Fibroblast of skin of left biceps (primary cell): ENCODE data around the gene ATXN1L.
"Not testable (repeated sequence)": the region's sequence is repeated elsewhere in the genome, so short reads cannot be mapped to it uniquely, and the experiment has no call there.

Source experiments
- DNase-seq, 2 experiments: peaks; one replicate each; pipeline ENCODE4 v3.0.0-alpha.2; 2013; ENCODE audit warnings: low read depth in 2 of 2

Gene ATXN1L

GRCh38 chr16:71894229-71894920 lies 48.6 kb downstream of the ATXN1L start:
- no peak for DNase-seq

GRCh38 chr16:71894921-71895678 lies 49.3 kb downstream of the ATXN1L start, which contains the start of gene IST1:
Gene IST1, plus strand, starts transcription at chr16:71895531. Its CDS starts 20,110 bp downstream, at chr16:71915641.
- peak; percentile 97 for DNase-seq

DNA sequence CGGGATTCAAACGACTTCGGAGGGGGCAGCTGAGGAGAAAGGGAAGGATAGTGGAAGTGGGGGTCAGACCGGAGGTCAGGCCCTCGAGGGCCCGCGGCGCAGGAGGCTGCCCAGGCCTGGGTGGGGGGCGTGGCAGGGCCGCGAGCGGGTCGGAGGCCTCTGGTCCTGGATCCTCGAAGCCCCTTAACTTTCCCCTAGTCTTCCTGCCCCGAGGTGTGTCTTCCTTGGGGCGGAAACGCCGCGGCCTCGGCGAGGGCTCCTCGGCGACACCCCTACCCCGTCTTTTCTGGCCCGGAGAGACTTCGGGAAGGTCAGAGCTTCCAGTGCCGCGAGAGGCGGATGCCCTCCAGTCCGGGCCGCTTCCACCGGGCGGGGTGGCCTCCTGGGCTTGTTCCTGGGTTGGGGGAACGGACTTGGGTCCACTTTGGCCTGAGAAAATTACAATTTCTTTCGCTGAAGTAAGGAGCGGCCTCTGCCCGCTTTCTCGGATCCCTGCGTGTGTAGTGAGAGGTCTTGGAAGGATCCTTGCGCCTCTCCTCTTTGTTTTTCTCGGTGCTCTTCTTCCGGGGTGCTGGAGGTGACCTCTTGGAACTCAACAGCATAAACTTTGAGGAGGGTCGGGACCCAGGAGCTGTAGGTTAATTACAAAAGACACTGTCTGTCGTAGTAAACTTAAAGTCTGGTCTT lies 50.0 kb downstream of the ATXN1L start:
- DNase-seq, result no peak

- no peak for DNase-seq
Measured at GRCh38 chr16:71896764-71897368, 51.1 kb downstream of the ATXN1L start.

- DNase-seq, result no peak
Measured at GRCh38 chr16:71899171-71899570, 53.4 kb downstream of the ATXN1L start.

DNA sequence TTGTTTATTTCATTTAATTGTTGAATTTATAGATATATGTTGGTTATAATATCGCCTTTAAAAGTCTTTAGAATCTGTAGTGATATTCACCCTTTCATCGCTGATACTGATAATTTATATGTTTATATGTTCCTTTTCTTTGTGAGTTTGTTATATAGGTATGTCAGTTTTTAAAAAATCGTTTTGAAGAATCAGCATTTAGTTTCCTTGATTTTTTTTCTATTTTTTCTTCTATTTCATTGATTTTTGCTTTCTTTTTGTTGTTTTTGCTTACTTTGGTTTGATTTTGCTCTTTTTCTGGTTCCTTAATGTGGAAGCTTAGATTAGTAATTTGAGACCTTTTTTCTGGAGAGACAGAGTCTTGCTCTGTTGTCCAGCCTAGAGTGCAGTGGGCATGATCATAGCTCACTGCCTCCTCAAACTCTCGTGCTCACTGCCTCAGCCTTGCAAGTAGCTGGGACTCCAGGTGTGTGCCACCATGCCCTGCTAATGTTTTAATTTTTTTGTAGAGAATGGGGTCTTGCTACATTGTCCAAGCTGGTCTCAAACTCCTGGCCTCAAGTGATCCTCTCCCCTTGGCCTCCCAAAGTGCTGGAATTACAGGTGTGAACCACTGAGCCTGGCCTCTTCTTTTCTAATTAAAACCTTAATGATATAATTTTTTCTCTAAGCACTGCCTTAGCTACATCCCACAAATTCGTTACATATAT lies 57.0 kb downstream of the ATXN1L start:
- no peak for DNase-seq

GRCh38 chr16:71903608-71904007 lies 57.8 kb downstream of the ATXN1L start:
- DNase-seq, result no peak

DNA sequence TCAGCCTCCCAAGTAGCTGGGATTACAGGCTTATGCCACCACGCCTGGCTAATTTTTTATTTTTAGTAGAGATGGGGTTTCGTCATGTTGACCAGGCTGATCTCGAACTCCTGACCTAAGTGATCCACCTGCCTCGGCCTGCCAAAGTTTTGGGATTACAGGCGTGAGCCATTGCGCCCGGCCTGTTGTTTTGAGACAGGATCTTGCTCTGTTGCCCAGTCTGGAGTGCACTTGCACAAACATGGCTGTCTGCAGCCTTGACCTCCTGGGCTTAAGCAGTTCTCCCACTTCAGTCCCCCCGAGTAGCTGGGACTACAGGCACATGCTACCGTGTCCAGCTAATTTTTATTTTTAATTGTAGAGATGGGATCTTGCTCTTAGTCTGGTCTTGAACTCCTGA lies 58.5 kb downstream of the ATXN1L start:
- DNase-seq, result no peak

GRCh38 chr16:71905765-71906164 lies 60.0 kb downstream of the ATXN1L start:
- not testable (repeated sequence) for DNase-seq
